Muscle of arm (tissue), 12 donors: Measurements from ENCODE around the gene APP. TPM values are rescaled to one million over a fixed set of nuclear protein-coding genes. Genes with fewer than 3 reads are reported as not detected.
"Not testable (repeated sequence)": the region's sequence is repeated elsewhere in the genome, so short reads cannot be mapped to it uniquely, and the experiment has no call there.

ENCODE experiments used
- DNase-seq: peaks from one replicate; pipeline ENCODE4 v3.0.0-alpha.2; 2013
- polyA plus RNA-seq, 12 donors: library from polyadenylated mRNA; unstranded; fragments of 120-200 nt; gene quantifications; one replicate each; pipeline ENCODE4 v1.2.1, GENCODE V29; 2013; ENCODE audit not compliant: insufficient read length in 12 of 12

Gene APP
- polyA plus RNA-seq, 12 donors = 231 to 471 (median 275) TPM; not detected in 1

DNA sequence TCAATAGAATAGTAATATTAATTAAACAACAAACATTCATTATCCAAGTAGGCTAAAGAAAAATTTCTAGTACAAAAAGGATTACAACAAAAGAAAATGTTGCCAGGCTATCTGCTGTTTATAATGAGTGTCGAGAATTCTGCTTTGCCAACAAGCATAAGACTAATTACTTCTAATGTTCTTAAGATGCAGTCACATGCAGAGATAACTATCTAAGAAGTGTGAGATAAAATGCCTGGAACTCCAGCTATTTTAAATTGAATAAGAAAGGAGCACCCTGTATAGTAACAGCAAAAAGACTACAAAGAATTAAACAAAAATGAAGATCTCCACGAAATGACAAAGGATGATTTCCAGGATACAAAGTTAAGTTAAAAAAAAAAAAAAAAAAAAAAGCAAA is 59.9 kb downstream of the APP start:
- no peak for DNase-seq

GRCh38 chr21:26107429-26107828 is 63.1 kb downstream of the APP start:
- no peak for DNase-seq

DNA sequence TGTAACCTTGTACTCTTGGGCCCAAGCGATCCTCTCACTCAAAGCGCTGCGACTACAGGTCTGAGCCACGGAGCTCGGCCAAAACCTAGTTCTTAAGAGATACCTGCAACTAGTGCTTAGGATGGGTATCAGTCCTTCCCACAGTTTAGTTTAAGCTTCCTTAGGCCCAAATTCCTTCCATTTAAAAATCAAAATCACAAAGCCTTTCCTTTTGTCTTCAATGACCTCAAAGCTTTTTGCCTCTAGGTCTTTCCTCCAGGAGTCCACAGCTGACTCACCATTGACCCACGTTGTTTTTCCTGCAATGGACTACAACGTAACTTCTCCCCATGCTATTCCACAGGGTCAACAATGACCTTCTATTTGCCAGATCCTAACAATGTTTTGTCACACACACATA is 64.0 kb downstream of the APP start:
- no peak for DNase-seq

- no peak for DNase-seq
Observed at GRCh38 chr21:26105819-26106218, 64.8 kb downstream of the APP start.

DNA sequence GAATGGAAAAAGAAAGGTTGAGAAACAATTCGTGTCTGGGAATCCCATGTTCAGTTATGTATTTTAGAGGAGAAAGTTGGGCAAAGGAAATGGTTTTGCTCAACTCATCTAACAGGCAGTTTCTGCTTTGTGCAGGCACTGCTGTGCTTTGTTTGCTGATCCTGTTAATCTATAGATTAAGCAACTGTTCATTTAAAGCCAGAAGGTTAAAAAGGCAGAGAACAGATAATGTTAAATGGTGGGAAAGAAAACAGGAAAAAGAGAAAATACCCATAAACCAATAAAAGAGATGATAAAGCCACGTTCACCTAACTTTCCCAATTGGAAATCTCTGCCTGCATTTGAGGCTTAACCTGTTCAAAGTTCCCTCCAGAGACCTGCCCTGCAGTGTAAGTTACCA is 70.0 kb downstream of the APP start:
- no peak for DNase-seq

DNA sequence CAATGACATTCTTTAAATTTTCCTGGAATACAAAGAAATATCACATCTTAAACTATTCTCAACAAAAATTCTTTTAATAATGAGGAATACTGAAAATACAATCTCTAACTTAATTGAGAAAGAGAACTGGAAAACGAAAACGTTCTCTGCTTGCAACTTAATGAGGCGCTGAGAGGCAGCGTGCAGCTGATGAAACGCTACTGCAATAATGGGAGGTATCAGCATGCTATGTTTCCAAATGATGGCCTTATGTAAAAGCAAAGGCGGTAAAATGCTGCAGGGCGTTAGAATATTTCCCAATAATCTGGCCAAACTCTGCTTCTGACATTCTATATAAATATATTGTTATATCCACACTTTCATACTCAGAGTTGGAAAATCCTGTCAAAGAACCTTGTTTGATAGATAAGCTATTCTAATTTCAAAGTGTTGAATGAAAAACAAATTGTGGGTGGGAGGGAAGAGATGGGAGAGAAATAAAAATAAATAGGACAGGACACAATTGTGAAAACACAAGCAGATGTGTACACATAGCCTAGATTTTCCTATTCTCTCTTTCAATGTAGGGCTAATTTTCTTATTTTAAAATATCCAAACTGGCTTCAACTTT is 70.9 kb downstream of the APP start:
- DNase-seq = no peak

DNA sequence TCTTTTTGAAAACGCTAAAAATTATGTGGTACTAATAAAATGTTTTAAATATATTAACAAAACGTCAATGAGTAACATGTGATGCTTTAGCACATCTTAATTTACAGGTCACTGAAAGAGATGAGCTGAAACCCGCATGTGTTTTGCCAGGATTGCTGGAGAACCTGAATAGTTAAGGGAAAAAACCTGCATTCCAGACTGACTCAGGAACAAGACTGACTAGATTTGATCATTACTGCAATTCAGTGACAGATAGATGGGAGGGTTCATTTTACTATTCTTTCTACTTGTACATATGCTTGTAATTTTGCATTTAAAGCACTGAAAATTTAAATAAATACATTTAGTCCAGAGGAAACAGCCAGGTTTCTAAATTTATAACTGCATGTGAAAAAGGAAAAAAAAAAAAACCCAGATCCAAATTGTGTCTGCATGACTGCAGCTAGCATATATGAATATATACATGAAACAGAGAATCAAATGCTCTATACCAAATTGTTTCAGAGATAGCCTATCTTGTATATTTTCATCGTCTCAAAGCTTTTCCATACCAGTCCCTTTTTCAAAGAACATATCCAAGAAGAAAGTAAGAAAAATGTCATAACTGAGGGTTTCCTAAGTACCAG is 71.7 kb downstream of the APP start:
- no peak for DNase-seq

- DNase-seq = no peak
Observed at GRCh38 chr21:26097475-26097874, 73.1 kb downstream of the APP start.

DNA sequence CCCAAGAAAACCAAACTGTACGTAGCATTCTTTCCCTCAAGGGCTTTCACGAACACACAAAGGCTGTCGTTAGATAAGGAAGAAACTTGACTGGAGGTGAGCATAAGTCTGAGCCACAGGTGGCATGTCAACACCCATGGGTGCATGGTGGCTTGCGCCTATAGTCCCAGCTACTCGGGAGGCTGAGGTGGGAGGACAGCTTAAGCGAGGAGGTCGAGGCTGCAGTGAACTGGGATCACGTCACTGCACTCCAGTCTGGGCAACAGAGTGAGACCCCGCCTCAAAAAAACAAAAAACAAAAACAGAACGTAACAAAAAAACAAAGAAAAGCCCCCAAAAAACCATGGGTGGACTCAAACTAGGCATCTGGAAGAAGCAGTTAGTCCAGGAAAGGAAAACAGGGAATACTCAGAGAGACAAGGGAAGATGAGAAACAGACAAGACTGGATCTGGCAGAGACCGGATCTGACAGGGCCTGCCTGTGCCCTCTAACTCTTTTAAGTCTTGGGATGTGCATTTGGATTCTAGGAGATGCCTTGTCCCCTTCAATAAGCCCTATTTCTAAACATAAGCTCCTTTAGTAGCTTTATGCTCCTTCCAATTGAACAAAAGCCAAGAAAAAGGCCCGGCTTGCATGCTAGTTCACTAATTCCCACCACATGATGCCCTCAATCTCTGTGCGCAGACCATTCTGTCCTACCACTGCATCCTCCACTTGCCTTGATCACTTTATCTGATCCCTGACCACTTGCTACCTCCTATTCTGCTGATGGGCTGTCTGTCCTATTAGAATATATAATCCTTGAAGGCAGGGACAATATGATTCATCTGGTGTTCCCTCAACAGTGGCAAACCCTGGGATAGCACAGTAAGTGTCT is 73.8 kb downstream of the APP start:
- DNase-seq = no peak

GRCh38 chr21:26095131-26095530 is 75.4 kb downstream of the APP start:
- DNase-seq = no peak

DNA sequence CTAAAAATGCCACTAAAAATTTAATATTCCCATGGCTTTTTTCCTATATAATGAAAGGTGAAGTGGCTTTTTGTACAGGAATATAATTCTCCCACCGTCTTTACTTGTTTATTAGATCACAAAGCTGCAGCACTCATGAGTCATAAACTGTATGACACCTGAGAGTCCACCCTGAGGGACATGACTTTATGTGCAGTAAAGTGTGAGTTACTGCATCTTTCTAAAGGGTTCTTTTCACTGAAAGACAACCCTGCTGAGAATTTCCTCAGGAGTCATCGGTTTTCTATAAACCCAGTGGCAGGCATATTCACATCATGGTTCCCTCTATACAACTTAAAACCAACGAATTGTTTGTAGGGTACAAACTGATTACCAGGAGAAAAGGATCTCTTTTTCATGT is 77.4 kb downstream of the APP start:
- DNase-seq = no peak

DNA sequence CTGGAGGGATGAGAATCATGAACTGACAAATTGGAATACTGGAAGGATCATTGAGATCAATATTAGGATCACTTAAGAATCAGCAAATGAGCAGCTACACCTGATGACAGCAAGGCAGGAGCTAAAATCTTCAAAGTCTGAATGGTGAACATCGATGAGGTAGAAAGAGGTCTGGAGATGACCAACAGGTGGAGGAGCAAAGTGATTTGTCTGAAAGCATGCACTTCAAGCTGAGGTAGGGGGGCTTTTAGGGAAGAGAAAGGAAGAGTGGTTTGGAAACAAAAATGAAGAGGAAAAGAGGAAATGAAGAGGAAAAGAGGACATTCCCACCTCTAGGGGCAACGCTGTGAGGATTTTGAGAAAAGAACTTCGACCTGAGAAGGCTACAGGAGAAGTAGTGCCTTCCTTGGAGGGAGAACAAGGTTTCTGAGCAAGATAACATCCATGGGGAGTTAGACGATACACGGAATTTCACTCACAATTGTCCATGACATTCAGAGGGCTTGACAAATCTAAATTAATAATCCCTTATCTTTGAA is 79.0 kb downstream of the APP start:
- DNase-seq = no peak

- no peak for DNase-seq
Observed at GRCh38 chr21:26089730-26090129, 80.8 kb downstream of the APP start.

DNA sequence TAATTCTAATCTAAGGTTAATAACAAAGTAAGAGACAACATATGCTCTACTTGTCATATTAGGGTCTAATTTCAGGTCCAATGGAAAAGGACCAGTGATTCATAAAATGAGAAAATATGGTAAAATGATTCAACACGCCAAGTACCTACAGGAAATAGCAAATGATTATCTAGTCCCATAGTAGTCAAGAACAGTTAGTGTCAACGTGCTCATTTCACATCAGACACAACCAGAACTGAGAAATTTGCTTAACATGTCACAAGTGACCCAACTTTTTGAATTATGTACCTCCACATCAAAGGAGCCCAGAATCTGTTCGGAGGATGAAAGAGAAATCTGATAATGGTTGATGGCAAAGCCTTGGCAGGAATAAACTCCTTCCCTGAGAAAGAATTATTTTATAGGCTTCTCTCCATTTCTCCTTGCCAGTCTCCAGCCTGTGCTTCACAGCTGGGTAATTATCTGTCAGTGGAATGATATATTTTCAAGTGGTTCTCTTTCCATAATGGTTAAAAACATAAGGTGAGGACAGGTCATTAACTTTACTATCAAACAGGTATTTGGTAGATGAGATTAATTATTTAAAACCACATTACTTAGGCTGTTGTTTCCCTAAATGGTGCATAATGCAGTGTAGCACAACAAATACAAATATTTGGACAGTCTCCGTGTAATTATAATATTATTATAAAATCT is 83.2 kb downstream of the APP start:
- no peak for DNase-seq

- DNase-seq = no peak
Observed at GRCh38 chr21:26085882-26086281, 84.7 kb downstream of the APP start.

DNA sequence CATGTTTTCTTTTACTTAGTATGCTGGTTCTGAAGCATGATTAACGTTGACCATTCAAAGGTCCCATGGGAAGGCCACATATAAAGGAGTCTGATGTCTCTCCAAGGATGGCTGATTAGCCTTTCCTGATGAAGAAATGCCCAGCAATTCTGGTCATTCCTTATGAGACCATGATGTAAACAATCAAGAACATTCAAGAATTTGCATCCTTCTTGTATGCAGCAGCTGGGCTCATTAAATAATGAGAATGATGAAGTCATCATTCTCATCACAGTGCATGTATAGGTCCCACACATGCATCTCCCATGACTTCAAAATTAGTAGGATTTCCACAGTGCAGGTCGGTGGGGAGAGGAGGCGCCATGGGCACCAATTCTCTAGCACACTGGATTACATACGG is 85.4 kb downstream of the APP start:
- no peak for DNase-seq

- DNase-seq = no peak
Observed at GRCh38 chr21:26082549-26082948, 88.0 kb downstream of the APP start.

- not testable (repeated sequence) for DNase-seq
Observed at GRCh38 chr21:26081175-26081760, 89.3 kb downstream of the APP start.

GRCh38 chr21:26080211-26080610 is 90.4 kb downstream of the APP start:
- DNase-seq = no peak

- no peak for DNase-seq
Observed at GRCh38 chr21:26079366-26079765, 91.2 kb downstream of the APP start.

GRCh38 chr21:26077521-26077920 is 93.0 kb downstream of the APP start:
- DNase-seq = no peak
